OCI-LY1 (cell line): ENCODE results near the gene BANF2.

ENCODE experiments used
- EZH2 ChIP-seq: fragments of 200-600 bp; sonication (generic), shearing (Covaris generic); IDR thresholded peaks from 2 replicates; pipeline ENCODE4 v1.8.0; 2017; ENCODE audit warnings: borderline replicate concordance, mixed run types, mild to moderate bottlenecking, antibody characterized with exemption, low read length, moderate library complexity, mixed read lengths
- TF ChIP-seq, protein P1 (sequence below): fragments of 200-600 bp; sonication (generic), shearing (Covaris generic); IDR thresholded peaks from 2 replicates; pipeline ENCODE4 v1.5.1; 2017; ENCODE audit warnings: mild to moderate bottlenecking, antibody characterized with exemption, low read length, moderate library complexity, mixed read lengths

DNA sequence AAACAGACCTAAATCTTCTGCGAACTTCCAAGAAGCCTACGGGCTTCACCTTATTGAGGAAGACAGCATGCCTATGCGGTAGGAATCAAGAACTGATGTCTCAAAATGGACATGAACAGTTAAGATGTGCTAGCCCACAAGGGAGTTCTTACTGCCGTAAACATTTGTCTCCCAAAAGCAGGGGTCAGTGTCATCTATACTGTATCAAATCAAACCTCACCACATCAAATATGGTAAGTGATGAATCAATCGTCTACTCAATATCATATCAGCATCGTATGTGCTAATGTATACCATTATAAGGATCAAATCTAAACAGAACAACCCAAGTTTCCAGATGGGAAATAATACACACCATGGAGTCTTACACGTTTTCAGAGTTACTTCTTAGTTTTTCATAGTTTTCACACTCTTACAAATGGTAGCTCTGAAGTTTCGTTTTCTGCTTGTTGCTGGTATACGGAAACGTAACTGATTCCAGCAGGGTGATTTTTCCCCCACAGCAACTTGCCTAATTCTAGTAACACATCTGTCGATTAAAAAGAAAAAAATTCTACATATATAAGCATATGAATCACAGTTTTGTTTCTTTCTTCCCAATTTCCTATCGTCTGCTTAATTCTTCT lies 30.3 kb upstream of the BANF2 start:
- TF ChIP-seq, protein P1, sequence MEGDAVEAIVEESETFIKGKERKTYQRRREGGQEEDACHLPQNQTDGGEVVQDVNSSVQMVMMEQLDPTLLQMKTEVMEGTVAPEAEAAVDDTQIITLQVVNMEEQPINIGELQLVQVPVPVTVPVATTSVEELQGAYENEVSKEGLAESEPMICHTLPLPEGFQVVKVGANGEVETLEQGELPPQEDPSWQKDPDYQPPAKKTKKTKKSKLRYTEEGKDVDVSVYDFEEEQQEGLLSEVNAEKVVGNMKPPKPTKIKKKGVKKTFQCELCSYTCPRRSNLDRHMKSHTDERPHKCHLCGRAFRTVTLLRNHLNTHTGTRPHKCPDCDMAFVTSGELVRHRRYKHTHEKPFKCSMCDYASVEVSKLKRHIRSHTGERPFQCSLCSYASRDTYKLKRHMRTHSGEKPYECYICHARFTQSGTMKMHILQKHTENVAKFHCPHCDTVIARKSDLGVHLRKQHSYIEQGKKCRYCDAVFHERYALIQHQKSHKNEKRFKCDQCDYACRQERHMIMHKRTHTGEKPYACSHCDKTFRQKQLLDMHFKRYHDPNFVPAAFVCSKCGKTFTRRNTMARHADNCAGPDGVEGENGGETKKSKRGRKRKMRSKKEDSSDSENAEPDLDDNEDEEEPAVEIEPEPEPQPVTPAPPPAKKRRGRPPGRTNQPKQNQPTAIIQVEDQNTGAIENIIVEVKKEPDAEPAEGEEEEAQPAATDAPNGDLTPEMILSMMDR, result no peak
- TF ChIP-seq EZH2, result no peak
